PC-3 (cell line): ENCODE measurements around the gene SURF6. TPM values are rescaled to one million over a fixed set of nuclear protein-coding genes. Genes with fewer than 3 reads are reported as not detected.

Experiments used
- ATAC-seq: fragments of 200-7000 bp; cut with Tn5 transposase; 2 replicates; pipeline ENCODE4 v1.9.1; 2020; ENCODE audit warnings: mild to moderate bottlenecking, moderate library complexity
- BruUV-seq: library from RNA; stranded (reverse); fragments of 400-500 nt; replicated peaks from 2 replicates; lab custom pipeline; 2021; lab: Mats Ljungman, UMichigan
- CTCF ChIA-PET: fragments of 300-600 bp; sonication (Branson Sonifier 250); formaldehyde crosslinking; loops from one replicate; lab custom pipeline; 2022; ENCODE audit warnings: antibody characterized with exemption; lab: Charles Lee
- POLR2A ChIA-PET: fragments of 300-600 bp; sonication (Branson Sonifier 250); formaldehyde crosslinking; loops from one replicate; lab custom pipeline; 2022; ENCODE audit warnings: antibody characterized with exemption; ENCODE audit not compliant: unreplicated experiment; lab: Charles Lee
- DNase-seq: peaks from one replicate; pipeline ENCODE4 v3.0.0-alpha.2; 2015
- H2AFZ ChIP-seq: fragments of 300-600 bp; sonication (generic); 2 replicates; pipeline ENCODE4 v1.6.0; 2016; ENCODE audit warnings: antibody characterized with exemption, low read length
- H3F3A ChIP-seq: fragments of 300-600 bp; sonication (generic); one replicate; pipeline ENCODE4 v1.6.0; 2017; ENCODE audit warnings: antibody characterized with exemption, low read length, control low read depth, mild to moderate bottlenecking; ENCODE audit not compliant: unreplicated experiment
- H3K27ac ChIP-seq: fragments of 300-600 bp; sonication (generic); 2 replicates; pipeline ENCODE4 v1.5.1; 2016; ENCODE audit warnings: mild to moderate bottlenecking, low read length
- H3K27me3 ChIP-seq: fragments of 300-600 bp; sonication (generic); 2 replicates; pipeline ENCODE4 v1.6.1; 2016; ENCODE audit warnings: low read length, mixed read lengths
- H3K36me3 ChIP-seq: fragments of 300-600 bp; sonication (generic); 2 replicates; pipeline ENCODE4 v1.6.1; 2016; ENCODE audit warnings: low read depth, mixed run types, low read length, mixed read lengths
- H3K4me1 ChIP-seq: fragments of 300-600 bp; sonication (generic); 2 replicates; pipeline ENCODE4 v1.5.1; 2016; ENCODE audit warnings: low read length; ENCODE audit not compliant: insufficient read depth
- H3K4me2 ChIP-seq: fragments of 300-600 bp; sonication (generic); 2 replicates; pipeline ENCODE4 v1.6.0; 2016; ENCODE audit warnings: low read length
- H3K4me3 ChIP-seq: fragments of 300-600 bp; sonication (generic); 2 replicates; pipeline ENCODE4 v1.5.1; 2016; ENCODE audit warnings: mild to moderate bottlenecking, low read length, mixed read lengths
- H3K79me2 ChIP-seq: fragments of 300-600 bp; sonication (generic); 2 replicates; pipeline ENCODE4 v1.6.1; 2017; ENCODE audit warnings: low read length, mixed read lengths
- H3K9ac ChIP-seq: fragments of 300-600 bp; sonication (generic); 2 replicates; pipeline ENCODE4 v1.6.0; 2016; ENCODE audit warnings: mild to moderate bottlenecking, low read length
- H3K9me2 ChIP-seq: fragments of 300-600 bp; sonication (generic); replicated peaks from 2 replicates; pipeline ENCODE4 v1.6.1; 2016; ENCODE audit warnings: mixed run types, low read length, mixed read lengths
- H3K9me3 ChIP-seq: fragments of 300-600 bp; sonication (generic); 2 replicates; pipeline ENCODE4 v1.6.1; 2016; ENCODE audit warnings: low read length, mixed read lengths
- H4K20me1 ChIP-seq: fragments of 300-600 bp; sonication (generic); 2 replicates; pipeline ENCODE4 v1.6.1; 2016; ENCODE audit warnings: low read length, mixed read lengths
- EZH2 ChIP-seq: fragments of 300-600 bp; sonication (generic); IDR thresholded peaks from one replicate; pipeline ENCODE4 v1.6.1; 2017; ENCODE audit warnings: antibody characterized with exemption, mild to moderate bottlenecking, low read length; ENCODE audit not compliant: unreplicated experiment
- EZH2phosphoT487 ChIP-seq: fragments of 300-600 bp; sonication (generic); IDR thresholded peaks from 2 replicates; pipeline ENCODE4 v1.6.1; 2018; ENCODE audit warnings: mild to moderate bottlenecking, antibody characterized with exemption, low read length, borderline replicate concordance
- intact Hi-C: fragments of 100-400 bp; cut with micrococcal nuclease; formaldehyde crosslinking; loops from 2 replicates; pipeline ENCODE4 v1.9.0; 2023
- total RNA-seq: library from RNA; depleted of rRNA; stranded (reverse); fragments of >200 nt; gene quantifications from 2 replicates; pipeline ENCODE4 v1.2.3, GENCODE V29; 2014
- TF ChIP-seq, protein P1 (sequence below): fragments of 300-600 bp; sonication (generic); conservative IDR thresholded peaks from 2 replicates; pipeline ENCODE4 v1.5.1; 2017; ENCODE audit warnings: antibody characterized with exemption, low read depth, mild to moderate bottlenecking, low read length

SURF6 gene
- total RNA-seq, 1 experiment from 2014 or later, result 28.0 TPM

DNA sequence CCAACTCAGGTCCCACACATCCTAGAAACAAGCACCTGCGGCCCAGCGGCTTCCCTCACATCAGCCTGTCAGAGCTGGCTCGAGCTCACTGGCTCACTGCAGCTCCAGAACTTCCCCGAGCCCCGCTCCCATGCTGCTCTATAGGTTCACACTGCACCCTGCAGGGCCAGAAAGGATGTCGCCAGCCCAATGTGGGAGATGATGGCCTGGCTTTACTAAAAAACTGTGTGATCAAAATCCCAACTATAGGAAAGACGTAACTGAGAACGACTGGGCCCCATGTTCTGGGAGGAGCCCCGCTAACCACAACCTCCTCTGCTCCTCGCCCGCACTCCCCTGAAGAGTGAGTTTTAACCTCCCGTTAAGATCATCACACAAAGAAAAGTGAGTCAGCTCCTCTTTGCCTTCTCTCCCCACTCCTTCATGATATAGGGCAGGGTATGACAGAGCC lies 35.3 kb upstream of the SURF6 start:
- Histone ChIP-seq H3K9me3 (no peaks in the 10 kb centered on the region), H4K20me1 (peaks cover 37% of the 10 kb centered on the region; the same call in 1 of the 2 replicates), H3K4me1 (peaks cover 8% of the 10 kb centered on the region; the same call in 1 of the 2 replicates), H3K4me3 (no peak overlapping the region), H3K4me2 (no peak overlapping the region), H3K9me2 (no peaks in the 10 kb centered on the region), H3K9ac (no peak overlapping the region), H2AFZ (no peak overlapping the region), H3K79me2 (peaks cover 90% of the 10 kb centered on the region), H3K27me3 (no peaks in the 10 kb centered on the region), H3K27ac (no peak overlapping the region), H3K36me3 (peaks cover 2% of the 10 kb centered on the region; the same call in 1 of the 2 replicates), H3F3A (no peaks in the 10 kb centered on the region)
- ATAC-seq (no peak), DNase-seq (no peak)
- intact Hi-C loops, result no loop called here
- TF ChIP-seq, protein P1, sequence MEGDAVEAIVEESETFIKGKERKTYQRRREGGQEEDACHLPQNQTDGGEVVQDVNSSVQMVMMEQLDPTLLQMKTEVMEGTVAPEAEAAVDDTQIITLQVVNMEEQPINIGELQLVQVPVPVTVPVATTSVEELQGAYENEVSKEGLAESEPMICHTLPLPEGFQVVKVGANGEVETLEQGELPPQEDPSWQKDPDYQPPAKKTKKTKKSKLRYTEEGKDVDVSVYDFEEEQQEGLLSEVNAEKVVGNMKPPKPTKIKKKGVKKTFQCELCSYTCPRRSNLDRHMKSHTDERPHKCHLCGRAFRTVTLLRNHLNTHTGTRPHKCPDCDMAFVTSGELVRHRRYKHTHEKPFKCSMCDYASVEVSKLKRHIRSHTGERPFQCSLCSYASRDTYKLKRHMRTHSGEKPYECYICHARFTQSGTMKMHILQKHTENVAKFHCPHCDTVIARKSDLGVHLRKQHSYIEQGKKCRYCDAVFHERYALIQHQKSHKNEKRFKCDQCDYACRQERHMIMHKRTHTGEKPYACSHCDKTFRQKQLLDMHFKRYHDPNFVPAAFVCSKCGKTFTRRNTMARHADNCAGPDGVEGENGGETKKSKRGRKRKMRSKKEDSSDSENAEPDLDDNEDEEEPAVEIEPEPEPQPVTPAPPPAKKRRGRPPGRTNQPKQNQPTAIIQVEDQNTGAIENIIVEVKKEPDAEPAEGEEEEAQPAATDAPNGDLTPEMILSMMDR, result no peak
- TF ChIP-seq EZH2 (no peak), EZH2phosphoT487 (no peak)
- BruUV-seq, result no TSS peak
- ChIA-PET POLR2A (no interaction called here), CTCF (no interaction called here)

- CTCF ChIA-PET, result no interaction called here
- H3K36me3 ChIP-seq, result peaks cover 8% of the 10 kb centered on the region; the same call in 1 of the 2 replicates
- peaks cover 37% of the 10 kb centered on the region; the same call in 1 of the 2 replicates for H4K20me1 ChIP-seq
- intact Hi-C loops, result no loop called here
- H3K9me3 ChIP-seq, result no peaks in the 10 kb centered on the region
- POLR2A ChIA-PET, result no interaction called here
- DNase-seq (no peak), ATAC-seq (no peak)
- no peaks in the 10 kb centered on the region for H3F3A ChIP-seq
- no peak overlapping the region for H3K4me2 ChIP-seq
- TF ChIP-seq, protein P1, result no peak
- TF ChIP-seq EZH2 (no peak), EZH2phosphoT487 (no peak)
- peaks cover 90% of the 10 kb centered on the region for H3K79me2 ChIP-seq
- peaks cover 8% of the 10 kb centered on the region; the same call in 1 of the 2 replicates for H3K4me1 ChIP-seq
- no peak overlapping the region for H3K9ac ChIP-seq
- no peaks in the 10 kb centered on the region for H3K9me2 ChIP-seq
- no peak overlapping the region for H3K4me3 ChIP-seq
- no peak overlapping the region for H2AFZ ChIP-seq
- H3K27me3 ChIP-seq, result no peaks in the 10 kb centered on the region
- BruUV-seq, result no TSS peak
- no peak overlapping the region for H3K27ac ChIP-seq
Observed at GRCh38 chr9:133370685-133371084, 34.7 kb upstream of the SURF6 start.

- Histone ChIP-seq H3K27ac (no peak overlapping the region), H3K4me3 (no peak overlapping the region), H3K79me2 (peaks cover 82% of the 10 kb centered on the region), H2AFZ (no peak overlapping the region), H3F3A (no peaks in the 10 kb centered on the region), H3K9ac (no peak overlapping the region), H3K4me1 (peaks cover 8% of the 10 kb centered on the region; the same call in 1 of the 2 replicates), H3K4me2 (no peak overlapping the region), H3K9me3 (no peaks in the 10 kb centered on the region), H4K20me1 (peaks cover 37% of the 10 kb centered on the region; the same call in 1 of the 2 replicates), H3K9me2 (no peaks in the 10 kb centered on the region), H3K27me3 (no peaks in the 10 kb centered on the region), H3K36me3 (peaks cover 8% of the 10 kb centered on the region; the same call in 1 of the 2 replicates)
- ChIA-PET CTCF (no interaction called here), POLR2A (no interaction called here)
- TF ChIP-seq EZH2phosphoT487 (no peak), EZH2 (no peak)
- TF ChIP-seq, protein P1, result no peak
- no TSS peak for BruUV-seq
- intact Hi-C loops, result no loop called here
- ATAC-seq (no peak), DNase-seq (no peak)
Observed at GRCh38 chr9:133369933-133370332, 33.9 kb upstream of the SURF6 start.
